H9 (cell line): ENCODE measurements around the gene IGF2R. TPM values are rescaled to one million over a fixed set of nuclear protein-coding genes. Genes with fewer than 3 reads are reported as not detected.

Experiments used
- DNase-seq: peaks from one replicate; pipeline ENCODE4 v3.0.0-alpha.2; 2017
- H2AFZ ChIP-seq: one replicate; pipeline ENCODE4 v1.6.1; 2013; ENCODE audit warnings: mild to moderate bottlenecking, low read length, control low read depth, moderate library complexity
- H2AK5ac ChIP-seq: 2 replicates; pipeline ENCODE4 v1.6.1; 2013; ENCODE audit warnings: low read length, control low read depth, mixed read lengths; ENCODE audit not compliant: insufficient read length
- H2BK120ac ChIP-seq: one replicate; pipeline ENCODE4 v1.6.1; 2013; ENCODE audit warnings: low read depth, mild to moderate bottlenecking, low read length, control low read depth, inconsistent platforms; ENCODE audit not compliant: poor library complexity, severe bottlenecking
- H2BK12ac ChIP-seq: 2 replicates; pipeline ENCODE4 v1.6.1; 2013; ENCODE audit warnings: low read length, control low read depth, mixed read lengths, low read depth; ENCODE audit not compliant: insufficient read length
- H2BK15ac ChIP-seq: 2 replicates; pipeline ENCODE4 v1.6.1; 2013; ENCODE audit warnings: low read depth, low read length, control low read depth
- H2BK20ac ChIP-seq: one replicate; pipeline ENCODE4 v1.6.1; 2013; ENCODE audit warnings: low read depth, mild to moderate bottlenecking, low read length, control low read depth, inconsistent platforms; ENCODE audit not compliant: poor library complexity, severe bottlenecking
- H2BK5ac ChIP-seq: 2 replicates; pipeline ENCODE4 v1.6.1; 2013; ENCODE audit warnings: low read length, control low read depth, mixed read lengths; ENCODE audit not compliant: insufficient read length
- H3K14ac ChIP-seq: 2 replicates; pipeline ENCODE4 v1.6.1; 2013; ENCODE audit warnings: low read length, control low read depth; ENCODE audit not compliant: insufficient read depth
- H3K18ac ChIP-seq: 2 replicates; pipeline ENCODE4 v1.6.1; 2013; ENCODE audit warnings: low read depth, mild to moderate bottlenecking, mixed read lengths, low read length, control low read depth; ENCODE audit not compliant: insufficient read length
- H3K23ac ChIP-seq: 2 replicates; pipeline ENCODE4 v1.6.1; 2013; ENCODE audit warnings: low read length, control low read depth, mixed read lengths, low read depth; ENCODE audit not compliant: insufficient read length
- H3K23me2 ChIP-seq: 2 replicates; pipeline ENCODE4 v1.6.1; 2013; ENCODE audit warnings: low read depth, mild to moderate bottlenecking, mixed read lengths, low read length, control low read depth; ENCODE audit not compliant: insufficient read length, poor library complexity, severe bottlenecking
- H3K27ac ChIP-seq: 2 replicates; pipeline ENCODE4 v1.5.1; 2013; ENCODE audit warnings: low read length, control low read depth, mixed read lengths, low read depth; ENCODE audit not compliant: insufficient read length
- H3K27me3 ChIP-seq: 2 replicates; pipeline ENCODE4 v1.6.1; 2013; ENCODE audit warnings: low read length, control low read depth, inconsistent platforms; ENCODE audit not compliant: insufficient read depth
- H3K4ac ChIP-seq: 2 replicates; pipeline ENCODE4 v1.6.1; 2013; ENCODE audit warnings: low read depth, mild to moderate bottlenecking, control low read depth, inconsistent platforms, low read length, moderate library complexity
- H3K4me1 ChIP-seq: 2 replicates; pipeline ENCODE4 v1.6.1; 2013; ENCODE audit warnings: low read length, control low read depth, inconsistent platforms; ENCODE audit not compliant: insufficient read depth
- H3K4me2 ChIP-seq: 2 replicates; pipeline ENCODE4 v1.6.1; 2013; ENCODE audit warnings: low read length, control low read depth, mixed read lengths; ENCODE audit not compliant: insufficient read length, insufficient read depth
- H3K56ac ChIP-seq: 2 replicates; pipeline ENCODE4 v1.6.1; 2013; ENCODE audit warnings: low read depth, mild to moderate bottlenecking, mixed read lengths, low read length, control low read depth; ENCODE audit not compliant: insufficient read length
- H3K79me1 ChIP-seq: 2 replicates; pipeline ENCODE4 v1.6.1; 2013; ENCODE audit warnings: low read depth, mild to moderate bottlenecking, moderate library complexity, low read length, control low read depth, inconsistent platforms; ENCODE audit not compliant: insufficient read depth, poor library complexity, severe bottlenecking
- H3K79me2 ChIP-seq: 2 replicates; pipeline ENCODE4 v1.6.1; 2013; ENCODE audit warnings: low read length, control low read depth, inconsistent platforms; ENCODE audit not compliant: insufficient read depth
- H3K9ac ChIP-seq: 2 replicates; pipeline ENCODE4 v1.6.1; 2013; ENCODE audit warnings: low read length, control low read depth, mixed read lengths; ENCODE audit not compliant: insufficient read length; ENCODE audit errors: extremely low read depth
- H3K9me3 ChIP-seq: one replicate; pipeline ENCODE4 v1.6.1; 2013; ENCODE audit warnings: low read depth, low read length, inconsistent platforms; ENCODE audit not compliant: control insufficient read depth
- H3T11ph ChIP-seq: one replicate; pipeline ENCODE4 v1.6.1; 2013; ENCODE audit warnings: mild to moderate bottlenecking, low read length, control low read depth, inconsistent platforms
- H4K20me1 ChIP-seq: one replicate; pipeline ENCODE4 v1.6.1; 2013; ENCODE audit not compliant: control insufficient read depth, insufficient read length, insufficient read depth
- H4K5ac ChIP-seq: 2 replicates; pipeline ENCODE4 v1.6.1; 2013; ENCODE audit warnings: low read depth, mild to moderate bottlenecking, mixed read lengths, low read length, control low read depth; ENCODE audit not compliant: insufficient read length
- H4K8ac ChIP-seq: replicated peaks from 2 replicates; pipeline ENCODE4 v1.6.1; 2013; ENCODE audit warnings: low read length, control low read depth, mixed read lengths, low read depth; ENCODE audit not compliant: insufficient read length
- H4K91ac ChIP-seq: 2 replicates; pipeline ENCODE4 v1.6.1; 2013; ENCODE audit warnings: low read depth, mild to moderate bottlenecking, moderate library complexity, mixed read lengths, low read length, control low read depth; ENCODE audit not compliant: insufficient read length
- H3K27ac Mint-ChIP-seq, 3 experiments: 2 replicates in 2 of 3; 3 replicates in 1 of 3; pipeline ENCODE4 v1.8.0; 2020 to 2021; ENCODE audit warnings: mixed read lengths in 3 of 3, mild to moderate bottlenecking in 1 of 3, moderate library complexity in 1 of 3
- H3K27me3 Mint-ChIP-seq: 2 replicates; pipeline ENCODE4 v1.8.0; 2021; ENCODE audit warnings: low read depth, mild to moderate bottlenecking, moderate library complexity, mixed read lengths
- H3K36me3 Mint-ChIP-seq, 3 experiments: 2 replicates in 2 of 3; 3 replicates in 1 of 3; pipeline ENCODE4 v1.8.0; 2020 to 2021; ENCODE audit warnings: low read depth in 3 of 3, mixed read lengths in 3 of 3; ENCODE audit not compliant: insufficient read depth in 1 of 3
- H3K4me1 Mint-ChIP-seq, 2 experiments: 2 replicates each; pipeline ENCODE4 v1.8.0; 2020; ENCODE audit warnings: mixed read lengths in 2 of 2
- H3K4me3 Mint-ChIP-seq, 2 experiments: 2 replicates in 1 of 2; 3 replicates in 1 of 2; pipeline ENCODE4 v1.8.0; 2020 to 2021; ENCODE audit warnings: mild to moderate bottlenecking in 2 of 2, mixed read lengths in 2 of 2, moderate library complexity in 1 of 2
- H3K9me3 Mint-ChIP-seq, 2 experiments: 2 replicates in 1 of 2; 3 replicates in 1 of 2; pipeline ENCODE4 v1.8.0; 2020; ENCODE audit warnings: mild to moderate bottlenecking in 2 of 2, mixed read lengths in 2 of 2, moderate library complexity in 1 of 2
- CTCF ChIP-seq: fragments of 200-600 bp; sonication (generic); conservative IDR thresholded peaks from 3 replicates; pipeline ENCODE4 v1.8.0; 2021; ENCODE audit warnings: antibody characterized with exemption, mild to moderate bottlenecking
- WGBS: extraction: QIAGEN DNeasy Blood & Tissue Kit; methylation state at CpG from one replicate; pipeline ENCODE4 v1.1.7; 2013; ENCODE audit warnings: missing lambda C conversion rate, low lambda C conversion rate, mixed read lengths; ENCODE audit not compliant: insufficient read length; ENCODE audit errors: extremely low coverage; 5-methylcytosine and 5-hydroxymethylcytosine counted together
- total RNA-seq: library from RNA; stranded (reverse); gene quantifications from 2 replicates; pipeline ENCODE4 v1.2.1, GENCODE V29; 2021

The IGF2R gene
- total RNA-seq, 1 experiment from 2014 or later, result 66.7 TPM

DNA sequence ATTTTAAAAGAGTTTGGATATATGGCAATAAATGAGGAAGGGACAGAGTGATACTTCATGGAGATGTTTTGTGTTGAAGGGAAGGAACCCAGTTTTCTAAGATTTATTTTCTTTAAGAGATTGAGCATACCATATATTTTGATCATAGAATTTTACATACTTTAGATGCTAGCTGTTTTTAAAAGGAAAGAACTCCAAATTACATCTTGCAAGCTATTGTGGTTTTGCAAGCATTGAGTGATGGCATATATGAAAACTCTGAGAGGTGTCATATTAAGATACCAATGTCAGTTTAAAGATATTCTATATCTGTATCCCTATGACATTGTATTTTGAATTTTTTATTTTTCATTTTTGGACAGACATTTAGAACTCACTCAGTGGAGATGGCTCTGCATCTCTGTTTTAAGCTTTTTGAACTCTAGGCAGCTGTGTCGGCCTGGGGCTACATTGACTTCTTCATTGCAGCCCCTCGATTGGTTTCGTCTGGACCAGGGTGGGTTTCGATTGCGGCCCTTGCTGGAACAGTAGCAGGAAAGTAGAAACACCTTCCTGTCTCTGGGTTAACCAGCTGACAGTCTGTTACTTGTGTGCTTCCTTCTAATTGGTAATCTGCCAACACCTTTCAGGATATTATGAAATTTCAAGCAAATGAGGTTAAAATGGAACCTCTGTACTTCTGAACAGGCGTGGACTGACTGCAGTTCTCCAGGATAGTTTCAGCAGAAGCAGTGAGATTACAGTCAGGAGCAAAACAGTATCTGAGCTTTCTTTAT, 14.0 kb downstream of the IGF2R start:
- H3K27ac ChIP-seq, result no peak overlapping the region
- no peak overlapping the region for H4K91ac ChIP-seq
- H2BK12ac ChIP-seq, result no peak overlapping the region
- H4K5ac ChIP-seq, result no peak overlapping the region
- H4K8ac ChIP-seq, result no peak overlapping the region
- DNase-seq, result no peak
- Mint-ChIP-seq H3K36me3 (no peaks in the 10 kb centered on the region), H3K27ac (no peak overlapping the region; a peak in 1 of 7 replicates), H3K4me1 (peaks cover 44 to 48% of the 10 kb centered on the region in 2 experiments), H3K9me3 (no peaks in the 10 kb centered on the region), H3K4me3 (no peak overlapping the region), H3K27me3 (peaks cover 1% of the 10 kb centered on the region; the same call in 1 of the 2 replicates)
- H3K27me3 ChIP-seq, result no peaks in the 10 kb centered on the region
- no peak overlapping the region for H3K9ac ChIP-seq
- no peak overlapping the region for H2AK5ac ChIP-seq
- H3K79me1 ChIP-seq, result no peaks in the 10 kb centered on the region
- H3T11ph ChIP-seq, result no peak overlapping the region
- no peak overlapping the region for H3K23ac ChIP-seq
- no peak overlapping the region for H2BK20ac ChIP-seq
- no peak overlapping the region for H3K18ac ChIP-seq
- H3K9me3 ChIP-seq, result no peaks in the 10 kb centered on the region
- peaks cover 4% of the 10 kb centered on the region for H4K20me1 ChIP-seq
- H3K4me1 ChIP-seq, result peaks cover 13% of the 10 kb centered on the region; the same call in 1 of the 2 replicates
- no peak overlapping the region for H3K4me2 ChIP-seq
- WGBS, result no CpG with 5 or more reads among the region's 6 CpGs
- H3K4ac ChIP-seq, result no peak overlapping the region
- H3K79me2 ChIP-seq, result peaks cover 48% of the 10 kb centered on the region; the same call in 1 of the 2 replicates
- TF ChIP-seq CTCF, result no peak
- H3K23me2 ChIP-seq, result no peaks in the 10 kb centered on the region
- H2BK15ac ChIP-seq, result no peak overlapping the region
- H2BK5ac ChIP-seq, result no peak overlapping the region
- no peak overlapping the region for H3K56ac ChIP-seq
- no peak overlapping the region for H2BK120ac ChIP-seq
- no peak overlapping the region for H2AFZ ChIP-seq
- H3K14ac ChIP-seq, result no peak overlapping the region
